GM12891 (cell line): ENCODE data around the gene CORO1C.

ENCODE experiments used
- PAX5 ChIP-seq: IDR thresholded peaks from 2 replicates; pipeline ENCODE4 v1.6.1; 2011; ENCODE audit warnings: low read length, moderate library complexity, mild to moderate bottlenecking; ENCODE audit not compliant: insufficient read depth, severe bottlenecking
- POLR2A ChIP-seq: IDR thresholded peaks from 2 replicates; pipeline ENCODE4 v1.6.1; 2011; ENCODE audit warnings: low read depth, low read length, control low read depth
- POLR2AphosphoS5 ChIP-seq: IDR thresholded peaks from 2 replicates; pipeline ENCODE4 v1.6.1; 2011; ENCODE audit warnings: low read depth, low read length, control low read depth
- POU2F2 ChIP-seq: IDR thresholded peaks from 2 replicates; pipeline ENCODE4 v1.6.1; 2011; ENCODE audit warnings: low read depth, mild to moderate bottlenecking, control low read depth, low read length, moderate library complexity
- SPI1 ChIP-seq: IDR thresholded peaks from 2 replicates; pipeline ENCODE4 v1.6.1; 2011; ENCODE audit warnings: low read depth, low read length, control low read depth
- TAF1 ChIP-seq: IDR thresholded peaks from 2 replicates; pipeline ENCODE4 v1.6.1; 2011; ENCODE audit warnings: low read depth, low read length, control low read depth

DNA sequence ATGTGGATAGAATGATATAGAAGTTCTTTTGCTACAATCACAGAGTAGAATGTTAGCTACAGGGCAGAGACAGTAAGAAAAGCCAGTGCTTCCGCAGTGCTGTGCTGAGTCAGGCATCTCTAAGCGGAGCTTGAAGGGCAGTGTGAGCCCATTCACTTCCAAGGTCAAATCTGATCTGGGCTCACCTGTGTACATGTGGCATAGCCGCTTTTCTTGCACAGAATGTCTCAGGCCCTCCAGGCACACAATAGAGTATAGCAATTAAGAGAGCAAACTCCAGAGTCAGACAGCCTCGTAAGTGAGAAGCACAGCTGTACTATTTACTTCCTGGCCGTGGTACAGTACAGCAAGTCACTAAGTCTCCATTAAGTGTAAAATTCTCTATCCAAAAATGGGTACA, 26.8 kb downstream of the CORO1C start:
- TF ChIP-seq POLR2AphosphoS5 (no peak), POLR2A (no peak), SPI1 (no peak), PAX5 (no peak), TAF1 (no peak), POU2F2 (no peak)
